HEK293T (cell line): Measurements from ENCODE around the gene ELL.

Source experiments
- CTCF ChIA-PET: fragments of 350-600 bp; formaldehyde crosslinking; extraction: SDS; loops from one replicate; lab custom pipeline; 2021; ENCODE audit warnings: antibody characterized with exemption, inconsistent platforms; lab: Yijun Ruan, JAX
- POLR2A ChIA-PET: fragments of 350-600 bp; formaldehyde crosslinking; extraction: SDS; loops from one replicate; lab custom pipeline; 2020; ENCODE audit warnings: antibody characterized with exemption, inconsistent platforms; lab: Yijun Ruan, JAX
- DNase-seq: peaks from one replicate; pipeline ENCODE4 v3.0.0; 2012; ENCODE audit warnings: mixed read lengths; ENCODE audit errors: extremely low spot score
- ARNT ChIP-seq: fragments of 450-650 bp; IDR thresholded peaks from 2 replicates; pipeline ENCODE4 v1.6.1; 2017; ENCODE audit warnings: mild to moderate bottlenecking
- BHLHE40 ChIP-seq: fragments of 450-650 bp; IDR thresholded peaks from 2 replicates; pipeline ENCODE4 v1.6.1; 2016; ENCODE audit warnings: mild to moderate bottlenecking, moderate library complexity, borderline replicate concordance
- CTBP1 ChIP-seq: fragments of 450-650 bp; IDR thresholded peaks from 2 replicates; pipeline ENCODE4 v1.6.1; 2016; ENCODE audit warnings: borderline replicate concordance
- ELF4 ChIP-seq: fragments of 450-650 bp; IDR thresholded peaks from 2 replicates; pipeline ENCODE4 v1.6.1; 2017; ENCODE audit warnings: antibody characterized with exemption
- FOXA1 ChIP-seq: fragments of 450-650 bp; IDR thresholded peaks from 2 replicates; pipeline ENCODE4 v1.6.1; 2016; ENCODE audit warnings: mild to moderate bottlenecking
- FOXK2 ChIP-seq: fragments of 450-650 bp; IDR thresholded peaks from 2 replicates; pipeline ENCODE4 v1.6.1; 2016; ENCODE audit warnings: mild to moderate bottlenecking
- FOXM1 ChIP-seq: fragments of 450-650 bp; IDR thresholded peaks from 2 replicates; pipeline ENCODE4 v1.6.1; 2017; ENCODE audit warnings: mild to moderate bottlenecking, borderline replicate concordance
- HDGF ChIP-seq: fragments of 450-650 bp; IDR thresholded peaks from 2 replicates; pipeline ENCODE4 v1.6.1; 2017; ENCODE audit warnings: antibody characterized with exemption, borderline replicate concordance
- L3MBTL2 ChIP-seq: fragments of 450-650 bp; conservative IDR thresholded peaks from 2 replicates; pipeline ENCODE4 v1.6.1; 2016; ENCODE audit warnings: mild to moderate bottlenecking
- LEF1 ChIP-seq: fragments of 450-650 bp; IDR thresholded peaks from 2 replicates; pipeline ENCODE4 v1.6.1; 2017; ENCODE audit warnings: mild to moderate bottlenecking, borderline replicate concordance
- NFRKB ChIP-seq: fragments of 450-650 bp; IDR thresholded peaks from 2 replicates; pipeline ENCODE4 v1.6.1; 2016; ENCODE audit warnings: mild to moderate bottlenecking, moderate library complexity
- PKNOX1 ChIP-seq: fragments of 450-650 bp; IDR thresholded peaks from 2 replicates; pipeline ENCODE4 v1.6.1; 2016
- SP1 ChIP-seq: fragments of 450-650 bp; IDR thresholded peaks from 2 replicates; pipeline ENCODE4 v1.6.1; 2017
- SUZ12 ChIP-seq: fragments of 450-650 bp; IDR thresholded peaks from 2 replicates; pipeline ENCODE4 v1.6.1; 2016; ENCODE audit warnings: mild to moderate bottlenecking
- TARDBP ChIP-seq: fragments of 450-650 bp; IDR thresholded peaks from 2 replicates; pipeline ENCODE4 v1.6.1; 2016
- ZNF384 ChIP-seq: fragments of 450-650 bp; IDR thresholded peaks from 2 replicates; pipeline ENCODE4 v1.6.1; 2016

Gene ELL

GRCh38 chr19:18514800-18515682 is 6.8 kb downstream of the ELL start:
- no peak for DNase-seq
- no peak for TF ChIP-seq ELF4
- no peak for TF ChIP-seq FOXM1
- TF ChIP-seq TARDBP: no peak
- TF ChIP-seq SP1: no peak
- no peak for TF ChIP-seq ZNF384
- no peak for TF ChIP-seq ARNT
- no peak for TF ChIP-seq FOXA1
- no peak for TF ChIP-seq LEF1
- no peak for TF ChIP-seq CTBP1
- TF ChIP-seq SUZ12: no peak
- no peak for TF ChIP-seq FOXK2
- no peak for TF ChIP-seq L3MBTL2
- TF ChIP-seq PKNOX1: no peak
- no peak for TF ChIP-seq NFRKB
- ChIA-PET CTCF (interaction anchor here (1.3 kb wide), 1 partner anchor 27 kb away, joined by 5 read pairs; no protein-coding TSS in a partner anchor), POLR2A (interaction anchor here (2.4 kb wide), 1 partner anchor 74 kb away, joined by 7 read pairs; the partner anchor contains the start of gene REX1BD)

- DNase-seq: no peak
- CTCF ChIA-PET: no interaction called here
- POLR2A ChIA-PET: interaction anchor here (2.4 kb wide), 1 partner anchor 75 kb away, joined by 7 read pairs; the partner anchor contains the start of gene REX1BD
- TF ChIP-seq TARDBP (no peak), FOXM1 (no peak), FOXA1 (no peak), SP1 (no peak)
These were observed 8.0 kb downstream of the ELL start for GRCh38 chr19:18513868-18514267.

GRCh38 chr19:18510216-18510615 is 11.7 kb downstream of the ELL start:
- no peak for DNase-seq
- ChIA-PET CTCF (interaction anchor here (0.9 to 1.4 kb wide), 3 partner anchors 10 to 23 kb away, joined by 3 to 5 read pairs (median 3); no protein-coding TSS in a partner anchor), POLR2A (interaction anchor here (1.2 to 1.5 kb wide), 2 partner anchors 10 to 62 kb away, joined by 3 to 4 read pairs; partner anchors contain the start of gene UBA52)
- TF ChIP-seq HDGF (no peak), SP1 (no peak), L3MBTL2 (no peak), PKNOX1 (no peak), NFRKB (no peak)

GRCh38 chr19:18508585-18508984 is 13.3 kb downstream of the ELL start:
- DNase-seq: no peak
- TF ChIP-seq CTBP1 (no peak), PKNOX1 (no peak), TARDBP (no peak), FOXM1 (no peak), ZNF384 (no peak), NFRKB (no peak), BHLHE40 (no peak), ARNT (no peak), FOXK2 (no peak), HDGF (no peak), LEF1 (no peak), SP1 (no peak), ELF4 (no peak), SUZ12 (no peak), L3MBTL2 (no peak), FOXA1 (no peak)
- ChIA-PET POLR2A (interaction anchor here (1.5 kb wide), 1 partner anchor 63 kb away, joined by 4 read pairs; the partner anchor contains the start of gene UBA52), CTCF (interaction anchor here (0.6 to 1.2 kb wide), 2 partner anchors 11 to 80 kb away, joined by 3 read pairs; no protein-coding TSS in a partner anchor)

GRCh38 chr19:18507727-18508440 is 14.0 kb downstream of the ELL start:
- ChIA-PET POLR2A (no interaction called here), CTCF (interaction anchor here (1.2 kb wide), 1 partner anchor 12 kb away, joined by 3 read pairs; no protein-coding TSS in a partner anchor)
- no peak for DNase-seq
- TF ChIP-seq HDGF: no peak
- TF ChIP-seq ELF4: no peak
- no peak for TF ChIP-seq LEF1
- TF ChIP-seq SUZ12: no peak
- no peak for TF ChIP-seq FOXM1
- no peak for TF ChIP-seq NFRKB
- TF ChIP-seq FOXK2: no peak
- TF ChIP-seq ZNF384: no peak
- no peak for TF ChIP-seq CTBP1
- no peak for TF ChIP-seq L3MBTL2
